BLaER1 (cell line): ENCODE results near the gene SRSF7.
A peak's percentile ranks its signal among the peaks of the same experiment; 100 is the strongest.
"Not testable (repeated sequence)": the region's sequence is repeated elsewhere in the genome, so short reads cannot be mapped to it uniquely, and the experiment has no call there.

Source experiments
- H3K27ac ChIP-seq: shearing (Covaris generic); formaldehyde crosslinking; 2 replicates; pipeline ENCODE4 v1.8.1; 2022
- H3K27me3 ChIP-seq: shearing (Covaris generic); formaldehyde crosslinking; 2 replicates; pipeline ENCODE4 v1.8.1; 2022
- H3K36me3 ChIP-seq: shearing (Covaris generic); formaldehyde crosslinking; 2 replicates; pipeline ENCODE4 v1.8.1; 2022
- H3K4me1 ChIP-seq: shearing (Covaris generic); formaldehyde crosslinking; 2 replicates; pipeline ENCODE4 v1.8.1; 2022
- H3K4me2 ChIP-seq: shearing (Covaris generic); formaldehyde crosslinking; 2 replicates; pipeline ENCODE4 v1.8.1; 2022
- H3K4me3 ChIP-seq: shearing (Covaris generic); formaldehyde crosslinking; 2 replicates; pipeline ENCODE4 v1.8.1; 2022
- H3K9ac ChIP-seq: shearing (Covaris generic); formaldehyde crosslinking; 2 replicates; pipeline ENCODE4 v1.8.1; 2022
- H3K9me3 ChIP-seq: shearing (Covaris generic); formaldehyde crosslinking; 2 replicates; pipeline ENCODE4 v1.8.1; 2022
- H4K20me1 ChIP-seq: shearing (Covaris generic); formaldehyde crosslinking; 2 replicates; pipeline ENCODE4 v1.8.1; 2022
- Cebpa-rat ChIP-seq: shearing (Covaris generic); IDR thresholded peaks from 2 replicates; pipeline ENCODE4 v1.8.1; 2022

The SRSF7 gene

DNA sequence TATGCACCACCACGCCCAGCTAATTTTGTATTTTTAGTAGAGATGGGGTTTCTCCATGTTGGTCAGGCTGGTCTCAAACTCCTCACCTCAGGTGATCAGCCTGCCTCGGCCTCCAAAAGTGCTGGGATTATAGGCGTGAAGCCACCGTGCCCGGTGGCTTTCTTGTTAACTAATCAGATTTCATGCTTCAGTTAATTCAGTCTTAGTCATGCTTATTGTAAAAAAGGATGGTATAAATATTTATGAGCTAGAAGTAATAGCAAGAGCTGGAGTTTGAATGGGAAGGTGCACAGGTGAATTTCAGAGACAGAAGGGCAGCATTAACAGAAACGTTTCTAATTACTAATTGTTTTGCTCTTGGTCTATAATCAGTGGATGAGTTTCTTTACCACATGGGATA is 37.1 kb upstream of the SRSF7 start:
- no peaks in the 10 kb centered on the region for H4K20me1 ChIP-seq
- no peak overlapping the region for H3K9ac ChIP-seq
- no peak overlapping the region for H3K4me3 ChIP-seq
- no peak overlapping the region for H3K4me2 ChIP-seq
- H3K27ac ChIP-seq: no peak overlapping the region
- no peaks in the 10 kb centered on the region for H3K4me1 ChIP-seq
- H3K27me3 ChIP-seq: no peaks in the 10 kb centered on the region
- H3K9me3 ChIP-seq: no peaks in the 10 kb centered on the region
- no peak for TF ChIP-seq Cebpa-rat
- H3K36me3 ChIP-seq: 0 out of 2 replicates have a peak, but pooled peaks cover 6% of the 10 kb centered on the region

DNA sequence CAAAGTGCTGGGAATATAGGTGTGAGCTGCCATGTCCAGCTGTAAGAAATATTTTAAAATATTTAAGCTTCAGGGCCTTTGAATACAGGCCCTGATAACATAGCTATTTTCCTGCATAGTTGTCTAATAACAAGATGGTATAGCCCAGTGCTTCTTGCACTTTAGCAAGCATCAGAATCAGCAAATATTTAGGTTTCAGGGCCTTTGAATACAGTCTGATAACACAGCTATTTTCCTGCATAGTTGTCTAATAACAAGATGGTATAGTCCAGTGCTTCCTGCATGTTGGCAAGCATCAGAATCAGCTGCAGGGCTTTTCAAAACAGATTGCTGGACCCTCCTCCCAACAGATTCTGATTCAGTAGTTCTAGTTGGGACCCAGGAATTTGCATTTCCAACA is 32.4 kb upstream of the SRSF7 start:
- TF ChIP-seq Cebpa-rat: no peak
- no peak overlapping the region for H3K4me2 ChIP-seq
- peaks cover 7% of the 10 kb centered on the region for H3K4me1 ChIP-seq
- H4K20me1 ChIP-seq: no peaks in the 10 kb centered on the region
- H3K27ac ChIP-seq: no peak overlapping the region
- H3K36me3 ChIP-seq: peaks cover 35% of the 10 kb centered on the region
- H3K9ac ChIP-seq: no peak overlapping the region
- no peaks in the 10 kb centered on the region for H3K9me3 ChIP-seq
- H3K4me3 ChIP-seq: no peak overlapping the region
- H3K27me3 ChIP-seq: no peaks in the 10 kb centered on the region

DNA sequence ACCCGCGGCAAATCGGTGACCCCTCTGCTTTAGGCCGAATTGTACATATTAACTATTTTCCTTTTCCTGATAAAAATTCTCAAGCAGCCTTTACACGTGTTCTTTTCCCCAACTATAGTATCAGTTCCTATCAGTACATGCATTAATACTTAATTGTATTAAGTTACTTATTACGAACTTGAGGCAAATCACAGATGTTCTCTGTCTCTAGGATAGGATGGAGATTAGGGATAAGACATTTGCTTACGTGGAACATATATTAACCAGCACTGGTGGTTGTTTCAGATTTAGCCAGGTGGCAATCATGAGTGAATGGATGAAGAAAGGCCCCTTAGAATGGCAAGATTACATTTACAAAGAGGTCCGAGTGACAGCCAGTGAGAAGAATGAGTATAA is 27.5 kb upstream of the SRSF7 start:
- peak overlapping the region; percentile 80 for H3K27ac ChIP-seq
- peak overlapping the region; percentile 88 for H3K4me2 ChIP-seq
- peaks cover 32% of the 10 kb centered on the region for H3K36me3 ChIP-seq
- peak overlapping the region; percentile 82 for H3K9ac ChIP-seq
- H3K9me3 ChIP-seq: no peaks in the 10 kb centered on the region
- H3K4me1 ChIP-seq: peaks cover 9% of the 10 kb centered on the region
- H4K20me1 ChIP-seq: no peaks in the 10 kb centered on the region
- no peaks in the 10 kb centered on the region for H3K27me3 ChIP-seq
- TF ChIP-seq Cebpa-rat: no peak
- H3K4me3 ChIP-seq: peak overlapping the region; percentile 76

DNA sequence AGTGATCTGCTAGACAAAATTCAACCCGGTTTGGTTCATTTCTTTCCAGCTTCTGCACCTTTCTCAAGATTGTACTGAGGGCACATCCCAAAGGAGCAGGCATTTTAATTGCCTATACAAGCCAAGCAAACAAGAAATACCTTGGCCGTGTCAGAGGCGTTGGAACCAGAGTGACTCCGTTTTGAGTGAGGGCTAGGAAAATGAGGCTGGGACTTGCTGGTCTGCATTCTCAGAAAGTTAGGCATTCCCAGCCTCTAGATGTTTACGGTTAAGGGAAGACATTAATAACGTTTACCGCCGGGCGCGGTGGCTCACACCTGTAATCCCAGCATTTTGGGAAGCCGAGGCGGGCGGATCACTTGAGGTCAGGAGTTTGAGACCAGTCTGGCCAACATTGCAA is 25.4 kb upstream of the SRSF7 start:
- Histone ChIP-seq H3K4me3 (no peak overlapping the region), H3K27ac (no peak overlapping the region), H3K9me3 (no peaks in the 10 kb centered on the region; the same call in 1 of the 2 replicates), H3K36me3 (peaks cover 19% of the 10 kb centered on the region), H3K27me3 (no peaks in the 10 kb centered on the region), H3K9ac (no peak overlapping the region), H3K4me2 (no peak overlapping the region), H3K4me1 (peaks cover 9% of the 10 kb centered on the region), H4K20me1 (no peaks in the 10 kb centered on the region)
- TF ChIP-seq Cebpa-rat: no peak

- Histone ChIP-seq H4K20me1 (no peaks in the 10 kb centered on the region), H3K4me1 (peaks cover 9% of the 10 kb centered on the region), H3K9ac (no peak overlapping the region), H3K9me3 (no peaks in the 10 kb centered on the region; the same call in 1 of the 2 replicates), H3K27me3 (no peaks in the 10 kb centered on the region), H3K27ac (no peak overlapping the region), H3K4me2 (no peak overlapping the region), H3K36me3 (peaks cover 13% of the 10 kb centered on the region), H3K4me3 (no peak overlapping the region)
- TF ChIP-seq Cebpa-rat: no peak
Observed at GRCh38 chr2:38775921-38776225, 24.7 kb upstream of the SRSF7 start.

DNA sequence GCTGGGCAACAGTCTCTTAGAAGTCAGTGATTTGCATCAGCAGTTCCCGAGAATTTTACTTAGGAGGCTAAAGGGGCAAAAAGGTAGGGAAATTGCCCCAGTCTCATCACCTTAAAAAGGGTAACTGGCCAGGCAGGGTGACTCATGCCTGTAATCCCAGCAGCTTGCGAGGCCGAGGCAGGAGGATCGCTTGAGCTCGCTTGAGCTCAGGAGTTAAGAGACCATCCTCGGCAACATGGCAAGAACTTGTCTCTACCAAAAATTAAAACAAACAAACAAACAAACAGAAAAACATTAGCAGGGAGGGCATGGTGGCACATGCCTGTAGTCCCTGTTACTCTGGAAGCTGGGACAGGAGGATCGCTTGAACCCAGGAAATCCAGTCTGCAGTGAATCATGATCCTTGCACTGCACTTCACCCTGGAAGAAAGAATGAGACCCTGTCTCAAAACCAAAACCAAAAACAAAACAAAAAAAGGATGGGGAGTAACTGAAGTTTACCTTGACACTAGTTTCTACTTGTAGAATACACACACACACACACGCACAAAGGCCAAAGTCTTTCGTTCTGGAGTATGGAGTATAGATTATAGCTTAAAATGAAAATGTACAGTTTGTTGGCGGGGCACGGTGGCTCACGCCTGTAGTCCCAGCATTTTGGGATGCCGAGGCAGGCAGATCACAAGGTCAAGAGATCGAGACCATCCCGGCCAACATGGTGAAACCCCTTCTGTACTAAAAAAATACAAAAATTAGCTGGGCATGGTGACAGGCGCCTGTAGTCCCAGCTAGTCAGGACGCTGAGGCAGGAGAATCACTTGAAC is 24.1 kb upstream of the SRSF7 start:
- Histone ChIP-seq H3K9me3 (no peaks in the 10 kb centered on the region; the same call in 1 of the 2 replicates), H3K9ac (no peak overlapping the region), H3K27me3 (no peaks in the 10 kb centered on the region), H3K4me1 (peaks cover 9% of the 10 kb centered on the region), H3K36me3 (peaks cover 7% of the 10 kb centered on the region), H3K27ac (no peak overlapping the region), H3K4me2 (no peak overlapping the region), H3K4me3 (no peak overlapping the region), H4K20me1 (no peaks in the 10 kb centered on the region)
- TF ChIP-seq Cebpa-rat: no peak

DNA sequence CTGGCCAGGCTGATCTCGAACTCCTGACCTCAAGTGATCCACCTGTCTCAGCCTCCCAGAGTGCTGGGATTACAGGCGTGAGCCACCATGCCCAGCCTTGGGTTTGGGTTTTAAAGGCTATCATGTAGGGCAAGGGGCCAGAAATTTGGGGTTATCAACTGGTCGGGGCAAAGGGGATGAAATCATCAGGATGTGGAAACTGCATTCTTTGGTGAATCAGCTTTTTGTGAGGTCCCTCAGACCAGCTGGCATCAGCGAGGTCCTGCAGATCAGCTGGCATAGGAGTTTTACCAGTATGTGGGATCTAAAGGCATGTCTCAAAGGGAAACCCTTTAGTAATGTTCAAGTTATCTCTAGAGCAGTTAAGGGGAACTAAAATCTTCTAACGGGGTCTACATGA is 20.5 kb upstream of the SRSF7 start:
- Histone ChIP-seq H3K4me3 (no peak overlapping the region), H4K20me1 (no peaks in the 10 kb centered on the region), H3K27me3 (no peaks in the 10 kb centered on the region), H3K36me3 (no peaks in the 10 kb centered on the region), H3K9ac (no peak overlapping the region), H3K4me2 (no peak overlapping the region), H3K4me1 (no peaks in the 10 kb centered on the region), H3K9me3 (no peaks in the 10 kb centered on the region; the same call in 1 of the 2 replicates), H3K27ac (no peak overlapping the region)
- TF ChIP-seq Cebpa-rat: no peak

GRCh38 chr2:38765551-38765950 is 14.4 kb upstream of the SRSF7 start:
- Histone ChIP-seq H3K9ac (no peak overlapping the region), H3K27me3 (no peaks in the 10 kb centered on the region), H3K4me3 (no peak overlapping the region), H3K4me2 (no peak overlapping the region), H3K27ac (no peak overlapping the region), H3K4me1 (no peaks in the 10 kb centered on the region), H4K20me1 (no peaks in the 10 kb centered on the region), H3K36me3 (no peaks in the 10 kb centered on the region), H3K9me3 (no peaks in the 10 kb centered on the region)
- no peak for TF ChIP-seq Cebpa-rat

GRCh38 chr2:38765149-38765548 is 14.0 kb upstream of the SRSF7 start:
- H3K4me2 ChIP-seq: no peak overlapping the region
- H3K4me3 ChIP-seq: no peak overlapping the region
- no peak for TF ChIP-seq Cebpa-rat
- no peaks in the 10 kb centered on the region for H3K4me1 ChIP-seq
- no peak overlapping the region for H3K9ac ChIP-seq
- H3K27me3 ChIP-seq: no peaks in the 10 kb centered on the region
- no peaks in the 10 kb centered on the region for H3K36me3 ChIP-seq
- H4K20me1 ChIP-seq: no peaks in the 10 kb centered on the region
- H3K27ac ChIP-seq: no peak overlapping the region
- H3K9me3 ChIP-seq: no peaks in the 10 kb centered on the region

GRCh38 chr2:38763728-38764127 is 12.6 kb upstream of the SRSF7 start:
- Histone ChIP-seq H3K9ac (no peak overlapping the region), H3K27me3 (no peaks in the 10 kb centered on the region), H3K4me3 (no peak overlapping the region), H3K36me3 (no peaks in the 10 kb centered on the region), H4K20me1 (no peaks in the 10 kb centered on the region), H3K27ac (no peak overlapping the region), H3K9me3 (no peaks in the 10 kb centered on the region), H3K4me2 (no peak overlapping the region), H3K4me1 (no peaks in the 10 kb centered on the region)
- TF ChIP-seq Cebpa-rat: no peak

DNA sequence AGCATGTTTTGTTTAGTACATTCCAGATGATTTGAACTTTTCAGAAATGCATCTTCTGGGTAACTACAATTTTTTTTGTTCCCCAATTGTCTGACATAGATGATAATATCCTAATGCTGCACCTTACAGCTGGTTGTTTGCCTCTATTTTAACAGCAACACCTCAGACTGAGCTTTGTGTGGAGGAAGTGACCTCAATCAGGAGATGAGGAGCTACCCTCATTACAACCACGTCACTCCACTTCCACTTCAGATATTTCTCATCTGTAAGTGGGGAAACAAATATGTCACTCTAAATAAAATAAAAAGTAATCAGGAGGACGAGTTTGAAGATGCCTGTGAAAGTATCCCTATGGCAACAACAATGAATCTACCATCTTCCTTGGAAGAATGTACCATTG is 12.1 kb upstream of the SRSF7 start:
- Histone ChIP-seq H4K20me1 (no peaks in the 10 kb centered on the region), H3K4me2 (no peak overlapping the region), H3K4me3 (no peak overlapping the region), H3K36me3 (no peaks in the 10 kb centered on the region), H3K4me1 (no peaks in the 10 kb centered on the region), H3K27me3 (no peaks in the 10 kb centered on the region), H3K27ac (no peak overlapping the region), H3K9ac (no peak overlapping the region), H3K9me3 (no peaks in the 10 kb centered on the region)
- no peak for TF ChIP-seq Cebpa-rat

DNA sequence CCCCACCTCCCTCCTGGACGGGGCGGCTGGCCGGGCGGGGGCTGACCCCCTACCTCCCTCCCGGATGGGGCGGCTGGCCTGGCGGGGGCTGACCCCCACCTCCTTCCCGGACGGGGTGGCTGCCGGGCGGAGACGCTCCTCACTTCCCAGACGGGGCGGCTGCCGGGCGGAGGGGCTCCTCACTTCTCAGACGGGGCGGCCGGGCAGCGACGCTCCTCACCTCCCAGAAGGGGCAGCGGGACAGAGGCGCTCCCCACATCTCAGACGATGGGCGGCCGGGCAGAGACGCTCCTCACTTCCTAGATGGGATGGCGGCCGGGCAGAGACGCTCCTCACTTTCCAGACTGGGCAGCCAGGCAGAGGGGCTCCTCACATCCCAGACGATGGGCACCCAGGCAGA is 4.7 kb upstream of the SRSF7 start:
- H3K36me3 ChIP-seq, H3K4me2 ChIP-seq, H3K27me3 ChIP-seq, H3K9ac ChIP-seq, H3K27ac ChIP-seq, H3K4me3 ChIP-seq, H3K9me3 ChIP-seq, H4K20me1 ChIP-seq: not testable (repeated sequence)
- peaks cover 11% of the 10 kb centered on the region for H3K4me1 ChIP-seq
